HUDEP-2 (cell line): ENCODE data around the gene PLCZ1.

Experiments used
- DNase-seq, 76 experiments: peaks; one replicate each; lab custom pipeline; 2025; ENCODE audit not compliant: unreplicated experiment in 76 of 76; lab: John Stamatoyannopoulos, UW

Gene PLCZ1

GRCh38 chr12:18640321-18640955 is 97.4 kb downstream of the PLCZ1 start:
- DNase-seq: no peak

GRCh38 chr12:18634382-18634781 is 103.4 kb downstream of the PLCZ1 start:
- DNase-seq: no peak
